ENCODE measurements around the gene PORCN. TPM values are rescaled to one million over a fixed set of nuclear protein-coding genes. Genes with fewer than 3 reads are reported as not detected.
A peak's percentile ranks its signal among the peaks of the same experiment; 100 is the strongest.

PORCN gene
- total RNA-seq, 2 donors from 2014 or later, result 13.3 to 18.0 TPM

- H3K4me1 Mint-ChIP-seq, result peaks cover 19% of the 10 kb centered on the region
- no peaks in the 10 kb centered on the region for H3K9me3 ChIP-seq (ENCODE audit: control insufficient read depth, low read length, poor library complexity, severe bottlenecking)
- no peaks in the 10 kb centered on the region for H3K27me3 Mint-ChIP-seq
- DNase-seq (no peak), ATAC-seq (no peak)
- H3K36me3 Mint-ChIP-seq (ENCODE audit: low read depth), result peaks cover 4% of the 10 kb centered on the region
- H3K27ac Mint-ChIP-seq, result no peak overlapping the region
- H3K4me3 Mint-ChIP-seq, result no peak overlapping the region
Observed at GRCh38 chrX:48471504-48471903, 37.3 kb upstream of the PORCN start.

GRCh38 chrX:48472225-48472624 lies 36.6 kb upstream of the PORCN start:
- DNase-seq, result no peak
- no peak overlapping the region for H3K27ac Mint-ChIP-seq
- H3K4me1 Mint-ChIP-seq, result peaks cover 22% of the 10 kb centered on the region
- no peak overlapping the region for H3K4me3 Mint-ChIP-seq
- peaks cover 2% of the 10 kb centered on the region for H3K36me3 Mint-ChIP-seq (ENCODE audit: low read depth)
- ATAC-seq, result no peak
- no peaks in the 10 kb centered on the region for H3K27me3 Mint-ChIP-seq
- no peaks in the 10 kb centered on the region for H3K9me3 ChIP-seq (ENCODE audit: control insufficient read depth, low read length, poor library complexity, severe bottlenecking)

GRCh38 chrX:48472851-48473703 lies 35.7 kb upstream of the PORCN start:
- Mint-ChIP-seq H3K4me3 (no peak overlapping the region), H3K27ac (no peak overlapping the region), H3K4me1 (peaks cover 24% of the 10 kb centered on the region), H3K27me3 (no peaks in the 10 kb centered on the region), H3K36me3 (ENCODE audit: low read depth) (peaks cover 2% of the 10 kb centered on the region)
- no peaks in the 10 kb centered on the region for H3K9me3 ChIP-seq (ENCODE audit: control insufficient read depth, low read length, poor library complexity, severe bottlenecking)
- ATAC-seq, result no peak
- DNase-seq, result no peak

GRCh38 chrX:48473704-48473990 lies 35.1 kb upstream of the PORCN start:
- H3K27me3 Mint-ChIP-seq, result no peaks in the 10 kb centered on the region
- DNase-seq, result no peak
- no peak overlapping the region for H3K4me3 Mint-ChIP-seq
- H3K36me3 Mint-ChIP-seq (ENCODE audit: low read depth), result peaks cover 2% of the 10 kb centered on the region
- no peaks in the 10 kb centered on the region for H3K9me3 ChIP-seq (ENCODE audit: control insufficient read depth, low read length, poor library complexity, severe bottlenecking)
- no peak overlapping the region for H3K27ac Mint-ChIP-seq
- H3K4me1 Mint-ChIP-seq, result peaks cover 26% of the 10 kb centered on the region
- no peak for ATAC-seq

- Mint-ChIP-seq H3K4me1 (peaks cover 27% of the 10 kb centered on the region), H3K27ac (no peak overlapping the region), H3K4me3 (no peak overlapping the region), H3K36me3 (ENCODE audit: low read depth) (peaks cover 3% of the 10 kb centered on the region), H3K27me3 (no peaks in the 10 kb centered on the region)
- ATAC-seq, result no peak
- no peak for DNase-seq
- H3K9me3 ChIP-seq (ENCODE audit: control insufficient read depth, low read length, poor library complexity, severe bottlenecking), result no peaks in the 10 kb centered on the region
Observed at GRCh38 chrX:48474127-48474526, 34.7 kb upstream of the PORCN start.

GRCh38 chrX:48474581-48474980 lies 34.2 kb upstream of the PORCN start:
- Mint-ChIP-seq H3K4me3 (no peak overlapping the region), H3K27ac (peak overlapping the region; percentile 93), H3K36me3 (ENCODE audit: low read depth) (peaks cover 3% of the 10 kb centered on the region), H3K4me1 (peaks cover 23% of the 10 kb centered on the region), H3K27me3 (no peaks in the 10 kb centered on the region)
- H3K9me3 ChIP-seq (ENCODE audit: control insufficient read depth, low read length, poor library complexity, severe bottlenecking), result no peaks in the 10 kb centered on the region
- ATAC-seq (no peak), DNase-seq (no peak)

GRCh38 chrX:48475296-48475695 lies 33.5 kb upstream of the PORCN start:
- ATAC-seq (no peak), DNase-seq (no peak)
- Mint-ChIP-seq H3K36me3 (ENCODE audit: low read depth) (peaks cover 3% of the 10 kb centered on the region), H3K4me3 (peak overlapping the region; percentile 96), H3K4me1 (peaks cover 21% of the 10 kb centered on the region), H3K27ac (peak overlapping the region; percentile 93), H3K27me3 (no peaks in the 10 kb centered on the region)
- no peaks in the 10 kb centered on the region for H3K9me3 ChIP-seq (ENCODE audit: control insufficient read depth, low read length, poor library complexity, severe bottlenecking)

GRCh38 chrX:48475774-48476577 lies 32.8 kb upstream of the PORCN start, which contains the start of gene FTSJ1:
TSS of gene FTSJ1 (plus strand) at chrX:48476199. CDS start at chrX:48478048, 1,849 bp downstream.
- Mint-ChIP-seq H3K27me3 (no peaks in the 10 kb centered on the region), H3K4me1 (peaks cover 24% of the 10 kb centered on the region), H3K4me3 (peak within 1 kb of the TSS; percentile 96), H3K27ac (peak within 1 kb of the TSS; percentile 93), H3K36me3 (ENCODE audit: low read depth) (peaks cover 3% of the 10 kb centered on the region)
- peak; percentile 74 to 83 (median 74) for DNase-seq
- H3K9me3 ChIP-seq (ENCODE audit: control insufficient read depth, low read length, poor library complexity, severe bottlenecking), result no peaks in the 10 kb centered on the region
- ATAC-seq, result peak; percentile 94

- Mint-ChIP-seq H3K4me1 (peaks cover 21% of the 10 kb centered on the region), H3K4me3 (peak overlapping the region; percentile 96), H3K36me3 (ENCODE audit: low read depth) (peaks cover 3% of the 10 kb centered on the region), H3K27ac (peak overlapping the region; percentile 93), H3K27me3 (no peaks in the 10 kb centered on the region)
- DNase-seq (no peak), ATAC-seq (no peak)
- H3K9me3 ChIP-seq (ENCODE audit: control insufficient read depth, low read length, poor library complexity, severe bottlenecking), result no peaks in the 10 kb centered on the region
Observed at GRCh38 chrX:48476919-48477318, 31.9 kb upstream of the PORCN start.

- H3K27ac Mint-ChIP-seq, result peak overlapping the region; percentile 93
- H3K9me3 ChIP-seq (ENCODE audit: control insufficient read depth, low read length, poor library complexity, severe bottlenecking), result no peaks in the 10 kb centered on the region
- no peak for ATAC-seq
- H3K4me3 Mint-ChIP-seq, result peak overlapping the region; percentile 96
- H3K36me3 Mint-ChIP-seq (ENCODE audit: low read depth), result peaks cover 3% of the 10 kb centered on the region
- H3K4me1 Mint-ChIP-seq, result peaks cover 21% of the 10 kb centered on the region
- no peak for DNase-seq
- H3K27me3 Mint-ChIP-seq, result no peaks in the 10 kb centered on the region
Observed at GRCh38 chrX:48477960-48478755, 30.6 kb upstream of the PORCN start.

GRCh38 chrX:48478806-48479205 lies 30.0 kb upstream of the PORCN start:
- peaks cover 3% of the 10 kb centered on the region for H3K36me3 Mint-ChIP-seq (ENCODE audit: low read depth)
- H3K27me3 Mint-ChIP-seq, result no peaks in the 10 kb centered on the region
- H3K9me3 ChIP-seq (ENCODE audit: control insufficient read depth, low read length, poor library complexity, severe bottlenecking), result no peaks in the 10 kb centered on the region
- peak overlapping the region; percentile 37 for H3K27ac Mint-ChIP-seq
- peaks cover 21% of the 10 kb centered on the region for H3K4me1 Mint-ChIP-seq
- ATAC-seq (no peak), DNase-seq (no peak)
- H3K4me3 Mint-ChIP-seq, result no peak overlapping the region

- no peak overlapping the region for H3K27ac Mint-ChIP-seq
Observed at GRCh38 chrX:48480142-48480541, 28.6 kb upstream of the PORCN start.

GRCh38 chrX:48480583-48480982 lies 28.2 kb upstream of the PORCN start:
- Mint-ChIP-seq H3K36me3 (ENCODE audit: low read depth) (peaks cover 3% of the 10 kb centered on the region), H3K4me1 (peaks cover 21% of the 10 kb centered on the region), H3K27ac (no peak overlapping the region), H3K4me3 (no peak overlapping the region), H3K27me3 (no peaks in the 10 kb centered on the region)
- ATAC-seq (no peak), DNase-seq (no peak)
- no peaks in the 10 kb centered on the region for H3K9me3 ChIP-seq (ENCODE audit: control insufficient read depth, low read length, poor library complexity, severe bottlenecking)

More at GRCh38 chrX:48480142-48480541, 28.6 kb upstream of the PORCN start:
- Mint-ChIP-seq H3K27me3 (no peaks in the 10 kb centered on the region), H3K4me3 (no peak overlapping the region), H3K4me1 (peaks cover 21% of the 10 kb centered on the region), H3K36me3 (ENCODE audit: low read depth) (peaks cover 3% of the 10 kb centered on the region)
- H3K9me3 ChIP-seq (ENCODE audit: control insufficient read depth, low read length, poor library complexity, severe bottlenecking), result no peaks in the 10 kb centered on the region
- no peak for DNase-seq
- ATAC-seq, result no peak

Measured in T-helper 17 cell (primary cell).